ENCODE results near the gene ZFAND2B.
"Not testable (repeated sequence)": the region's sequence is repeated elsewhere in the genome, so short reads cannot be mapped to it uniquely, and the experiment has no call there.

Gene ZFAND2B

GRCh38 chr2:219186754-219187456 is 19.7 kb upstream of the ZFAND2B start:
- TF ChIP-seq CTCF (IDR thresholded peaks at IDR 0.05; ENCODE audit: low read depth, low read length, missing control alignments), result no peak
- no peak overlapping the region for H3K4me3 ChIP-seq (replicated peaks; ENCODE audit: low read depth, low read length)
- no peak for DNase-seq (ENCODE audit: extremely low read depth, low read depth)

GRCh38 chr2:219197388-219197787 is 9.2 kb upstream of the ZFAND2B start:
- no peak for DNase-seq (ENCODE audit: extremely low read depth, low read depth)
- no peak overlapping the region for H3K4me3 ChIP-seq (replicated peaks; ENCODE audit: low read depth, low read length)
- no peak for TF ChIP-seq CTCF (IDR thresholded peaks at IDR 0.05; ENCODE audit: low read depth, low read length, missing control alignments)

GRCh38 chr2:219198974-219199373 is 7.6 kb upstream of the ZFAND2B start:
- TF ChIP-seq CTCF (IDR thresholded peaks at IDR 0.05; ENCODE audit: low read depth, low read length, missing control alignments), result no peak
- no peak for DNase-seq (ENCODE audit: extremely low read depth, low read depth)
- no peak overlapping the region for H3K4me3 ChIP-seq (replicated peaks; ENCODE audit: low read depth, low read length)

GRCh38 chr2:219199470-219200211 is 6.9 kb upstream of the ZFAND2B start:
- DNase-seq (ENCODE audit: extremely low read depth, low read depth), result no peak
- no peak overlapping the region for H3K4me3 ChIP-seq (replicated peaks; ENCODE audit: low read depth, low read length)
- TF ChIP-seq CTCF (IDR thresholded peaks at IDR 0.05; ENCODE audit: low read depth, low read length, missing control alignments), result no peak

GRCh38 chr2:219200502-219201326 is 5.9 kb upstream of the ZFAND2B start:
- not testable (repeated sequence) for H3K4me3 ChIP-seq (replicated peaks; ENCODE audit: low read depth, low read length); DNase-seq (ENCODE audit: extremely low read depth, low read depth)

- not testable (repeated sequence) for DNase-seq (ENCODE audit: extremely low read depth, low read depth); H3K4me3 ChIP-seq (replicated peaks; ENCODE audit: low read depth, low read length)
These were observed 5.3 kb upstream of the ZFAND2B start for GRCh38 chr2:219201331-219201730.

GRCh38 chr2:219204425-219205164 is 2.0 kb upstream of the ZFAND2B start:
- no peak for TF ChIP-seq CTCF (IDR thresholded peaks at IDR 0.05; ENCODE audit: low read depth, low read length, missing control alignments)
- H3K4me3 ChIP-seq (replicated peaks; ENCODE audit: low read depth, low read length), result no peak overlapping the region
- DNase-seq (ENCODE audit: extremely low read depth, low read depth), result no peak
